ENCODE data around the gene CR1L.

CR1L gene

DNA sequence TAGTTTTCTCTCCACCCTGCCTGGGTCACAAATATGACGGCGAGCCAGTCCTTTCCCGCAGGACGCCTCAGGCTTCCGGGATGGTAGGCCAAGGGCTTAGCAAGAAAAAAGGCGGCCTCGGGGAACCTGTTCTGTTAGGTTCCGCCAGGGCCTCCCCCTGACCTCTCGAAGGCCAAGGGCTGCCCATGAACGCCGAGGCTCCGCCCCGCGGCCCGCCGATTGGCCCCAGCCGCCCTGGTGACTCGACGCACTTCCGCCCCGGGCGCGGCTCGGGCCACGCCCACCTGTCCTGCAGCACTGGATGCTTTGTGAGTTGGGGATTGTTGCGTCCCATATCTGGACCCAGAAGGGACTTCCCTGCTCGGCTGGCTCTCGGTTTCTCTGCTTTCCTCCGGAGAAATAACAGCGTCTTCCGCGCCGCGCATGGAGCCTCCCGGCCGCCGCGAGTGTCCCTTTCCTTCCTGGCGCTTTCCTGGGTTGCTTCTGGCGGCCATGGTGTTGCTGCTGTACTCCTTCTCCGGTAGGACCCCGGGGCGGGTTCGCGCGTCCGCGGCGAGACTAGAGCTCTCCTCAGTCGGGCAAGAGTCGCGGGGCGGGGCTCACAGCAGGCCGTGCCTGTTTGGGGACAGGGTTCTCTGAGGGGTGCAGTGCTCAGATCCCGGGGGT, 107.0 kb downstream of the CR1L start, which contains the start of gene CD46:
Gene CD46 (plus strand): TSS at position 265 of the 666 bp plus-strand sequence. CDS start 159 bp downstream, at position 424.
- DNase-seq (ENCODE audit: low spot score): peak; percentile 89
- in situ Hi-C loops (cut with MboI; ENCODE audit: low pct_unique_long_range_greater_than_20kb, low sequenced_read_pairs, unreplicated experiment): no loop called here
- TF ChIP-seq, protein P1, sequence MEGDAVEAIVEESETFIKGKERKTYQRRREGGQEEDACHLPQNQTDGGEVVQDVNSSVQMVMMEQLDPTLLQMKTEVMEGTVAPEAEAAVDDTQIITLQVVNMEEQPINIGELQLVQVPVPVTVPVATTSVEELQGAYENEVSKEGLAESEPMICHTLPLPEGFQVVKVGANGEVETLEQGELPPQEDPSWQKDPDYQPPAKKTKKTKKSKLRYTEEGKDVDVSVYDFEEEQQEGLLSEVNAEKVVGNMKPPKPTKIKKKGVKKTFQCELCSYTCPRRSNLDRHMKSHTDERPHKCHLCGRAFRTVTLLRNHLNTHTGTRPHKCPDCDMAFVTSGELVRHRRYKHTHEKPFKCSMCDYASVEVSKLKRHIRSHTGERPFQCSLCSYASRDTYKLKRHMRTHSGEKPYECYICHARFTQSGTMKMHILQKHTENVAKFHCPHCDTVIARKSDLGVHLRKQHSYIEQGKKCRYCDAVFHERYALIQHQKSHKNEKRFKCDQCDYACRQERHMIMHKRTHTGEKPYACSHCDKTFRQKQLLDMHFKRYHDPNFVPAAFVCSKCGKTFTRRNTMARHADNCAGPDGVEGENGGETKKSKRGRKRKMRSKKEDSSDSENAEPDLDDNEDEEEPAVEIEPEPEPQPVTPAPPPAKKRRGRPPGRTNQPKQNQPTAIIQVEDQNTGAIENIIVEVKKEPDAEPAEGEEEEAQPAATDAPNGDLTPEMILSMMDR (IDR thresholded peaks at IDR 0.05; ENCODE audit: extremely low read depth, insufficient read depth, missing control alignments): no peak

DNA sequence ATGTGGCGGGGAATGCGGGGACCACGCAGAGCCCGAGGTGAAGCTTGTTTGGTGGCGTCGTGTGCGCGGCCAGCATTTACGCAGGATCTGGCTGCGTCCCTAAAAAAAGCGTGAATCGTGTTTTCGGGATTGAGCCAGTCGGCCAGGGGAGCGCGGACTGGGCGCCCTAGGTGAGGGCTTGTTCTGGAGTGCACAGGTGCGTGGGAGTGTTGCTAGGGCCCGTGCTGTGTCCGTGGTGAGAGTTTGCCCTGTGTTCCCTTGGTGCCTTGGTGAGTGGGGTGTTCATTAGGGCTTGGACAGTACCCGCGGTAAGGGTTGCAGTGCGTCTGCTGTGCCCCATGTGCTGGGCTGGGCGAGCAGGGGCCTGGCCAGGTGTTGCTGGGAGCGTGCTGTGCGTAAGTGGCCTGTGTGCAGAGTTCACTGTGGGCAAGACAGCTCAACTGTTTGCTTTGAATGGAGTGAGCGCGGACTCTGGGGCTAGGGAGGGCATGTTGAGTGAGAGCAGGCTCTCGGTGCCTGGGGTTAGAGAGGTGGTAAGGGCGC, 107.6 kb downstream of the CR1L start:
- in situ Hi-C loops (cut with MboI; ENCODE audit: low pct_unique_long_range_greater_than_20kb, low sequenced_read_pairs, unreplicated experiment): no loop called here
- DNase-seq (ENCODE audit: low spot score): peak; percentile 17
- TF ChIP-seq, protein P1 (IDR thresholded peaks at IDR 0.05; ENCODE audit: extremely low read depth, insufficient read depth, missing control alignments): no peak

DNA sequence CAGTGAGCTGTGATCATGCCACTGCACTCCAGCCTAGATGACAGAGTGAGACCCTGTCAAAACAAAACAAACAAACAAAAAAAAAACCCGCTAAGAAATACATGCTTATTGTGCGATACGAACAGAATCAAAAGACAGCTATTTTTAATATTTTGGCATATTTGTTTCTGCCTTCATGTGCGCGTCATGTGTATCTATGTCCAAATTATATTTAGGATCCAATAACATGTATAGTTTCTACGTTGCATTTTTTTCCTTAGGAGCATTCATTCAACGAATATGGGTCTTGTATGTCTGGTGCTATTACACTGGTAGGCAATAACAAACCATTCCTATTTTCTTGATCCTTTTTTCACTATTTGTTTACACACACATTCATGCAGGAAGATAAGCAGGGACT, 108.7 kb downstream of the CR1L start:
- no peak for DNase-seq (ENCODE audit: low spot score)
- TF ChIP-seq, protein P1 (IDR thresholded peaks at IDR 0.05; ENCODE audit: extremely low read depth, insufficient read depth, missing control alignments): no peak
- in situ Hi-C loops (cut with MboI; ENCODE audit: low pct_unique_long_range_greater_than_20kb, low sequenced_read_pairs, unreplicated experiment): no loop called here

DNA sequence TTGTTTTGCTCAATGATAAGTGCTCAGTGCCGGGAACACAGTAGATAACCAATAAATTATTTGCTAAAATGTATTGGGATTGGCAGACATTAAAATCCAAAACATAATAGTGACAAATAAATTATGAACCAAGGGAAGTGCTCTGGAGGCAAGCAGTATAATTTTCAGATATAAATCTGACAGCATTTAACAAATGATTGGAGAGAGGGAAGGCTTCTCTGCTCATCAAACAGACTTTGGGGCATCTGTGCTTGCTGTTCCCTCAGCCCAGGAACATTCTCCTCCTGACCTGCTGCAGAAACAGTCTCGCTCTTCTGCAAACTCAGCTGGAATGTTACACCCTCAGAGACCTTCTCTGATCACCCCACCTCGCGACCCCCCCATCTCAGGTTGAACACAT, 109.1 kb downstream of the CR1L start:
- no peak for DNase-seq (ENCODE audit: low spot score)
- in situ Hi-C loops (cut with MboI; ENCODE audit: low pct_unique_long_range_greater_than_20kb, low sequenced_read_pairs, unreplicated experiment): no loop called here
- TF ChIP-seq, protein P1 (IDR thresholded peaks at IDR 0.05; ENCODE audit: extremely low read depth, insufficient read depth, missing control alignments): no peak

DNA sequence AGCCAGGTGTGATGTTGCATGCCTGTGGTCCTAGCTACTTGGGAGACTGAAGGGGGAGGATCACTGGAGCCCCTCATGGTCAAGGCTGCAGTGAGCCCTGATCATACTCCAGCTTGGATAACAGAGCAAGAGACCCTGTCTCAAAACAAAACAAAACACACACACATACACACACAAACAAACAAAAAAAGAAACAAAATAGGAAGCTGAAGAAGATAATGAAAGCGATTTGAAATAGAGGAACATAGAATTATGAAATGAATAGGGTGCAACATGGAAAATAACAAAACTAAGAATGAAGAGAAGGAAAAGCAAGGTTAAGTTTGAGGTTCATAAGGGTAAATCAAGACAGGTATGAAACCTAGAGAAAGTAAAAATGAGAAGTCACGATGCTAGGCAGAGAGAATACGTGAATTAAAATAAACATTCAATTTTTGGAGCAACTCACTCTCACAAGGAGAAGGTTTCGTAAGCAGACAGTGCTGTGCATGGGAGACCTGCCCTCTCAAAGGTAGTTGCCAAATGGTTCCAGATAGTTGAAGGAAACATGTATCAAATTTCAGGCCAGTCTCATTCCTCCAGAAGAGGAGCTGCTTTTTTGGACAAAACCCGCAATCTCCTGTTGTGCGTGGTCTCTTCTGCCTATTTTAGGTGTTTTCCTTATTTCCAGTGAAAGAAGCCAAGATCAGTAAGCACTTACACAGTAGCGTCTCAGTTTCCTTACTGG, 110.2 kb downstream of the CR1L start:
- DNase-seq (ENCODE audit: low spot score): no peak
- in situ Hi-C loops (cut with MboI; ENCODE audit: low pct_unique_long_range_greater_than_20kb, low sequenced_read_pairs, unreplicated experiment): no loop called here
- TF ChIP-seq, protein P1 (IDR thresholded peaks at IDR 0.05; ENCODE audit: extremely low read depth, insufficient read depth, missing control alignments): no peak

DNA sequence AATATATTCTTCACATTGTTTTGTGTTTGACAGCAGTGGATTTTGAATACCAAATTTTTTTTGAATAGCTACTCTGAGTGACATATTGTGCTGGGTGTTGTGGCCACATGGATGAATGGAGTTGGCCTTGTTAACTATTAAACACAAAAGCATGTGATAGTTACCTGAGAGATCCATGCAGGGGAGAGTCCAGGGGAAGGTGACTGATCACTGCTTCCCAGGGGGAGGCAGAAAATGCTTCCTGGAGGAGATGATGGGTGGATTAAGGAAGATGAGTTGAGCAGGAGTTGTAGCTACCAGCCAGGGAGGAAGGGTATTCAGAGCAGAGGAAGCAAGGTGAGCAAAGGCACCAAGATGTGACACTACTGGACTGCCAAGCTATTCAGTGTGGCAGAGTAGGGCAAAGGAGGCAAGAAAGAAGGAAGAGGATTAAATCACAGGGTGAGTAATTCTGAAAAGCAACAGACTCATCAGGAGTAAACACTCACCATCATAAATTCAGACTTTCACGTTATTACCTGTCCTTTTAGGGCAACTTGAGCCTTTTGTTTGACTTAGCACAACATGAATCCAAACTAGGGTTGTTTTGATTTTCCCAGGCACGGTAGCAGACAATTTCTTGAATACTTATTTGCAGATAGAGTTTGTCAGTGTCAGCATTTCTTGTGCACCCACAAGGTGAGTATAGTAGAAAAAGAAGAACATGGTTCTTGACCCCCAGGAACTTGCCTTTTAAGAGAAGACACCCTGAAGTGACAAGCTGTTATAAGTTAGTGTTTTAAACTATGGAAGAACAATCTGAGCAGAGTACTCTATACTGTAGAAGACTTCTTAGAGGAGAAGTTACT, 111.1 kb downstream of the CR1L start:
- DNase-seq (ENCODE audit: low spot score): no peak
- TF ChIP-seq, protein P1 (IDR thresholded peaks at IDR 0.05; ENCODE audit: extremely low read depth, insufficient read depth, missing control alignments): no peak
- in situ Hi-C loops (cut with MboI; ENCODE audit: low pct_unique_long_range_greater_than_20kb, low sequenced_read_pairs, unreplicated experiment): no loop called here
